HG02623 (cell line): ENCODE data around the gene KCNQ1.

Source experiments
- ATAC-seq: cut with Tn5 transposase; IDR thresholded peaks from one replicate; pipeline ENCODE4 v1.9.1; 2021; ENCODE audit warnings: moderate library complexity; ENCODE audit not compliant: unreplicated experiment

Gene KCNQ1

GRCh38 chr11:2532704-2533586, 88.1 kb downstream of the KCNQ1 start:
- peak; percentile 72 for ATAC-seq

- ATAC-seq = no peak
Measured at GRCh38 chr11:2533587-2534133, 88.9 kb downstream of the KCNQ1 start.

DNA sequence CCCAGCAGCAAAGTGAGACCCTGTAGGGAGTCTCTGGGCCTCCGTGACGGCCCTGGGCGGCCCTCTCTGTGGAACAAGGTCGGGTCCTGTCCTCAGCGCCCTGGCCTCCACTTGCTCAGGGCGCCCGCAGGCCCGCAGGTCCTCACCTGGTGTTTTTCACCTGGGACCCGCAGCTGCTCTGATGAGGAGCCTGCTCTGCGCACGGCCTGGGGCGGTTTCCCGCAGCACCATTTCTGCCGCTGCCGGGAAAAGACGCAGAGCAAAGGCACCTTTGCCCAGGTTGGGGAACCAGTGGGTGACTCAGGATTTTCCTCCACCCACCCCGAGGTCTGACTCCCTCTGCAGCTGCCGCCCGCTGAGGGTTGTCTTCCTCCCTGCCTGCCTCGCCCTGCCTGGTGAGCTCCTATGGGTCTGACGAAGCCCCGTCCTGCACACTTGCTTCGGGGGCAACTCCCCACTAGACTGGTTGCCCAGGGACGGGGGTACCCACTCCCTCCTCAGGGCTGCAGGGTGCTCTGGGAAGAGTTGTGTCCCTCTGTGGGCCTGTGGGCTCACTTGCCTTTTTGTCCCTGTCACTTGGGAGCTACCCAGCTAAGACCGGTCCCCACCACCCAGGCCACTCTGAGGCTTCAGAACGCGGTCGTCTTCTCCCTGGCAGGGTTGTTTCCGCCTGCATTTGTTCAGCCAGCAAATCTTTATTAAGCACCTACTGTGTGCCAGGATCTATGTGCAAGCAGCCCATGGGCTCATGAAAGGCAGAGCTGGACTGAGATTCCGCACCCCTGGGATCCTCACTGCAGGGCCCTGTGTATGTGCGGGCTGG, 89.5 kb downstream of the KCNQ1 start:
- no peak for ATAC-seq

GRCh38 chr11:2534957-2535672, 90.3 kb downstream of the KCNQ1 start:
- ATAC-seq = no peak

GRCh38 chr11:2535673-2536439, 91.0 kb downstream of the KCNQ1 start:
- ATAC-seq = no peak

- ATAC-seq = no peak
Measured at GRCh38 chr11:2536440-2536989, 91.7 kb downstream of the KCNQ1 start.

- no peak for ATAC-seq
Measured at GRCh38 chr11:2537010-2537705, 92.3 kb downstream of the KCNQ1 start.

DNA sequence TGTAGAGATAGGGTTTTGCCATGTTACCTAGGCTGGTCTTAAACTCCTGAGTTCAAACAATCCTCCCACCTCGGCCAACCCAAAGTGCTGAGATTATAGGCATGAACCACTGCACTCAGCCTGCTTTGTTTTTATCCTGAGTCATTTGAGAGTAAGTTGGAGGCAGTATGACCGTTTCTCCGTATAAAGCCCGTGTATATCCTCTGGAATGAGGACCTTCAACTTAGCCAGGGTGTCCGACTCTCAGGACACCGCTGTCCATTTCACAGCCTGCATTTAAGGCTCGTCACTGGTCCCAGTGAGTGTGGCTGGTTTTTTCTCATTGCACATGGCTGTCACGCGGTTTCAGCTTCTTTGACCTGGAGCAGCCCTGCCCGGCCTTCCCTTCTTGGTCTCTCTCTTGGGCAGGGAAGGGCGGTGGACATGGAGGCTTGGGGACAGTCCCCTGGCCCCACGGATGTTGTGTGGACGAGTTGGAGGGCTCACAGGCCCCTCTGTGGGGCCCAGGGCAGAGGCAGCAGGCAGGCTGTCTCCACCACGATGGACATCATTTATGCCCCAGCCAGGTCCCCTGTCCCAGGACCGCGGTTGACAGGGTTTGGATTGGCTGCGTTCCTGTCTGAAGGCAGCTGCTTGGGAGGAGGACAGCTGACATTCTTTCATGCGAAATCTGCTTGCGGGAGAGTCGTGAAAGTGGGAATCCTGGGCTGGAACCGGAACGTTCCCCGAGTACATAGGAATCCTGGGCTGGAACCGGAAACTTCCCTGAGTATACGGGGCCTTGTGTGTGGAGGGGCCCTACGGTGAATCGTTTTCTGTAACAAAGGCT, 93.3 kb downstream of the KCNQ1 start:
- no peak for ATAC-seq

GRCh38 chr11:2538951-2539350, 94.1 kb downstream of the KCNQ1 start:
- ATAC-seq = no peak

DNA sequence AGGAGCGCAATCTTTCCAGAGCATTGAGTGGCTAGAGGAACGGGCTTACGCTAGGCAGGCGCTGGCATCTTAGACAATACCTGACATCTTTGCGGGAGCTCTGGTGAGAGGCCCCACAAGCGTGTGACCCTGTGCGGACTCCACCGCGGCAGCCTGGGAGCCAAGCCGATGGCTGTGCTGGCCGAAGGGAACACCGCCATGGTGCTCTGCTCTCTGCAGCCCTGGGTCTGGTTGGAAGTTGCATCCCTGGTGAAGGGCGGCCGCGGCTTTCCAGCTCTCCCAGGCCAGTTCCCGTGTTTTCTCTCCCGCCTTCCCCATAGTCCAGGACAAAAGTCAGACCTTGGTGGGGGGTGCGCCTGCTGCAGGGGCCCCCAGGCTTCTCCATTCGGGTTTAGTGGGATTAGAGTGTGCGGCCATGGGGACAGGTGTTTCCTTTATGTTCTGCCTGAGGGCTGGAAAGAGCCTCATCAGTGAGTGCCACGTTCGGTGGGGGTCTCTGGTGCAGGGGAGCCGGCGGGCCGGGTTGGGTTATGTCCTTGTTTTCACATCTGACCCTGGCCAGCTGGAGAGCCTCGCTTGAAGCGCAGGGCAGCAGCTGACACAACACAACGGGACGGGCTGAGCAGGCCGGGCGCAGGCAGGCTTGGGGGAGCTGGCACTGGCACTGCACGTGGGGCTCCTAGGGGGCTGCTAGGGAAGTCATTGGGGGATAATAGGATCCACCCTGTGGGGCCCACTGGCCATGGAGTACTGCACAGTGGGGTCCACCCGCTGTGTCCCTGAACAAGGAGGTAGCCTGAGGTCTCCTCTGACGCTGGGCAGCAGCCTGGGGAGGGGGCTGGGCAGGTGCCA, 94.8 kb downstream of the KCNQ1 start:
- no peak for ATAC-seq

- ATAC-seq = no peak
Measured at GRCh38 chr11:2540223-2540991, 95.6 kb downstream of the KCNQ1 start.

GRCh38 chr11:2540992-2541680, 96.3 kb downstream of the KCNQ1 start:
- no peak for ATAC-seq

GRCh38 chr11:2541881-2542361, 97.1 kb downstream of the KCNQ1 start:
- no peak for ATAC-seq

DNA sequence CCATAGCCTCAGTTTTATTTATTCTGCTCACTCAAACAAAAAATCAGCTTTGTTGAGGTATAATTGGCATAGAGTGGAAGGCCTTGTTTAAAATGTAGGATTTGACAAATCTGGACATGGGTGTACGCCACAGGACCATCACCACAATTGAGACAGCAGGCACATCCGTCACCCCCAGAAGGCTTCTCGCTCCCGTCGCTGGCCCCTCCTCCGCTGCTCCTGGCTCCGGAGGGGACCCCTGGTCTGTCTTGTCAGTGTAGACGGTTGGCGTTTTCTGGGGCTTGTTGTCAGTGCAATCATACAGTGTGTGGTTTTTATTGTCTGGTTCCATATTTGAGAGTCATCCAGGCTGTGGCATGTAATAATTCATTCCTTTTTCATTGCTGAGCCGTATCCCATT, 97.6 kb downstream of the KCNQ1 start:
- ATAC-seq = no peak

- ATAC-seq = no peak
Measured at GRCh38 chr11:2547806-2548205, 103.0 kb downstream of the KCNQ1 start.

GRCh38 chr11:2548596-2548995, 103.8 kb downstream of the KCNQ1 start:
- ATAC-seq = no peak
